ENCODE measurements around the gene IL1B. TPM values are rescaled to one million over a fixed set of nuclear protein-coding genes. Genes with fewer than 3 reads are reported as not detected.

Gene IL1B
- polyA plus RNA-seq, 1 donor: 0.76 TPM

DNA sequence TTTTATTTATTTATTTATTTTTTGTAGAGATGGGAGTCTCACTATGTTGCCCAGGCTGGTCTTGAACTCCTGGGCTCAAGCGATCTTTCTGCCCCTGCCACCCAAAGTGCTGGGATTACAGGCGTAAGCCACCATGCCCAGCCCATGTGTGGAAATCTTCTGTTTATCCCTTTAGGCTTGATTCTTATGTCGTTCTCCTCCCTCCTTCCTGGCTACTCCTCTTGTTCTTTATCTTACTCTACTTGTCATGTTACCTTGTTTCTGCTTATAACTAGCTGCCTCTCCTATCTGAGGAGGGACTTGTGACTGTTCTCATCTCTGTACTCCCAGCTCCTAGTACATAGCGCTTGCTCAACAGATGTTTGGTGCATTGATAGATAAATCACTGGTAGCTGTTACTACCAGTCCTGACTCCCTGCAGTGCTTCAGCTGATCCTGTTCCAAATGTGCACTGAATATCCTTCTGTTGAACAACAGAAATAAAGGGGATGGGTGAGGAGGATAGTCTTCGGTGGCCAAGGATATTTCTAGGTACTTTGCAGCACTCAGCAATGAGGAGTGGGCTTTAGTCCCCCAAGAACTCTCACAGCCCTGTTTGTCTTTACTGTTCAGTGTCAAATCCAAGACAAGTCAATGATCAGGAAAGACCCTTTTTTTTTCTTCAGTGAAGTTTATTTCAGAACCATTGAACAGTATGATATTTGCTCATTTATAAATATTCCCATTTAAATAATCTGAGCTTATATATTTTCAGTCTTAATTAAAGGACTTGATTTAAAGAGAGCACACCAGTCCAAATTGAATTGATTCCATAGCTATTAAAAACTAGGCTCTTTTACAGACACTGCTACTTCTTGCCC, 7.2 kb downstream of the IL1B start:
- no peak for DNase-seq

DNA sequence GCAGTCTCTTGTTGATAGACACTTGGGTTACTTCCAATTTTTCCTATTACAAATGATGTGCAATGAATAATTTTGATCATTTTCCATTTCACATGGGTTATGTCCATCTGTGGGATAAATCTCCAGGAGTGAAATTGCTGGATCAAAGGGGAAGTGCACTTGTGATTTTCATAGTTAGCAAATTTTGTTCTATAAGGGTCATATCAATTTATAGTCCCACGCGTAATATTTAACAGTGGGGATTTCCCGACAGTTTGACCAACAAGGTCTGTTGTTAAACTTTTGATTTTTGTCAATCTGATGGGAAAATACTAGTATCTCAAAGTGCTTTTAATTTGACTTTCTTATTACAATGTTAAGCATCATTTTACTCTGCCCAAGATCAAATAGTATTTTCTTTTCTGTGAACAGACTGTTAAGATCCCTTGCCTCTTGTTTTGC, 8.3 kb downstream of the IL1B start:
- no peak for DNase-seq

DNA sequence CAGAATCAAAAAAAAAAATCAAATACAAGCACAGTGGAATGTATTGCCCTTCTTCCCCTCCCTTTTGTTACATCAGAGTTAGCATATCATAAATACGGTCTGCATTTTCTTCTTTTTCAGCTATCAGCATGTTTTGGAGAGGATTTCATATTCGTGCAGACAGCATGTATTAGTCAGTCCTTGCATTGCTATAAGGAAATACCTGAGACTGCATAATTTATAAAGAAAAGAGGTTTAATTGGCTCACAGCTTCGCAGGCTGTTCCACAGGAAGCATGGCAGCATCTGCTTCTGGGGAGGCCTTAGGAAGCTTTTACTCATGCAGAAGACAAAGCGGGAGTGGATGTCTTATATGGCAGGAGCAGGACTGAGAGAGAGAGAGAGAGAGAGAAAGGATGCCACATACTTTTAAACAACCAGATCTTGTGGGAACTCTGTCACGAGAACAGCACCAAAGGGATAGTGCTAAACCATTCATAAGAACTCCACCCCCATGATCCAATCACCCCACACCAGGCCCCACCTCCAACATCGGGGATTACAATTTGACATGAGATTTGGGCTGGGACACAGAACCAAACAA, 8.9 kb downstream of the IL1B start:
- no peak for DNase-seq

GRCh38 chr2:112827009-112827408, 9.6 kb downstream of the IL1B start:
- DNase-seq: no peak

- no peak for DNase-seq
These were observed 10.9 kb downstream of the IL1B start for GRCh38 chr2:112825706-112826105.

DNA sequence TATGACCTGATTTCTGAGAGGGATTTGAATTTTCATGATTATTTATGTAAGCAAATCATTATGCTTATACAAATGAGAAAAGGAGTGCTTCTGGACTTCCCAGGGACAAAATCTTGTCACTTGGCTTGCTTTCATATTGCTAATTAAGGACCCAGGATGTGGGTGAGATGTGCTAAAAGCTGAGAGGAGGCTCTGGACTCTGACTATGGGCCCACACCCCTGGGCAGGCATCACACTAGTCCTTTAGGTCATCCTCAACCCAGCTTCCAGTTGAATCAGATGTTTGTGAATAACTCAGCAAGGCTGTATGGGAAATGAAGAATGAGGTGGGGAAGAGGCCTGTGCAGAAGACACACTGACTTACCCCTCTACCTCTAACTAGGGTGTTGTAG, 11.9 kb downstream of the IL1B start:
- DNase-seq: no peak

DNA sequence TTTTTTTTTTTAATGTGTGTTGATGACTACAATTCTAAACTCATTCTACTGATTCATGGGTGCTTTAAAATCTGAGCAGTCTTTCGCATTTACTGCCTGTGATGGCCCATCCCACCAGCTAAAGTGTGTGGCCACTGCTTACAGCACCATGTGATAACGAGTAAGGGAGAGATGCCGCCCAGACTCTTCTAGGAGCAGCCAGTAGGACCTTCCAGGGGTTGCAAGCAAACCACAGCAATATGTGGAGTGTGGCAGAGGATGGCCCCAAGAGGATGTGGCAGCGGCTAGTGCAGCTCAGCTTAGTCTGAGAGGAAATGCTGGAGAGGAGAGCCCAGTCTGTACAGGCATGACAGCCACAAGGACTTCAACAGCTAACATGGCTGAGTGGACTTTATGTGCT, 14.9 kb downstream of the IL1B start:
- no peak for DNase-seq

DNA sequence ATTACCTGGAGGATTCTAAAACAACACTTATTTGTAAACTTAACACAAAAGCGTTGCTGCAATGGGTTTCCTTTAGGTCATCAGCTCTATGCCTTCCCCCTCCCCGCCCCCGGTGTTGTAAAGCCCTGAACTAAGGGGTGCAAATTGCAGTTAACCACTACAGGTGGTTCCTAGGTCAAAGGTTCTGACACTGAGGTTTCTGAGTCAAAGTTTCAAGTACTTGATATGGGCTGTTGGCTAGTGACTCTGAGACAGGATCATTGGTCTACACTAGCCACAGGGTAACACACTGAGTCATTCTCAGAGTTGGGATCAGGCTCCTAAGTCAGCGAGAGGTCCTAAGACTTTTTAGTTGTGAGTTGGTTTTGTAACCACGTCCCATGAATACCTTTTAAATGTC, 15.4 kb downstream of the IL1B start:
- DNase-seq: no peak

- no peak for DNase-seq
These were observed 16.2 kb downstream of the IL1B start for GRCh38 chr2:112820343-112820742.

DNA sequence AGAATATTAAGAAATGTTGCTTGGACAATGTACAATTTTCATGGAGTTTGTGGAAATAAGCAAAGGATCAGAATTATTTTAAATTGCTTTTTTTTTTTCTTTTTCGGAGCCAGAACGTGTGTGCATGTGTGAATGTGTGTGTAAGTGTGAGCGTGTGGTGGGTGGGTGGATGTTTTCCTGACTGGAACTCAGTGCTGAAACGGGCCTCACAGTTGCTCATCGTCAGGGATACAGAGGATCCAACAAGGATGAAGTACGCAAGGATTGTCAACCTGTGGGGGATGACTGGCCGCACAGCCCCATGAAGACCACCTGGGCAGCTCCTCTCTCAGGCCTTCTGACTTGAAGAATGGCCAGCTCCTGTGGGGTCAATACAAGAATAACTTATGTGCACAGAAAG, 17.5 kb downstream of the IL1B start:
- DNase-seq: no peak

- no peak for DNase-seq
These were observed 18.3 kb downstream of the IL1B start for GRCh38 chr2:112818094-112818902.

- no peak for DNase-seq
These were observed 19.4 kb downstream of the IL1B start for GRCh38 chr2:112817082-112817689.

GRCh38 chr2:112814278-112814677, 22.3 kb downstream of the IL1B start:
- DNase-seq: no peak

GRCh38 chr2:112813280-112813966, 23.2 kb downstream of the IL1B start:
- no peak for DNase-seq

- DNase-seq: no peak
These were observed 24.0 kb downstream of the IL1B start for GRCh38 chr2:112812318-112813267.

DNA sequence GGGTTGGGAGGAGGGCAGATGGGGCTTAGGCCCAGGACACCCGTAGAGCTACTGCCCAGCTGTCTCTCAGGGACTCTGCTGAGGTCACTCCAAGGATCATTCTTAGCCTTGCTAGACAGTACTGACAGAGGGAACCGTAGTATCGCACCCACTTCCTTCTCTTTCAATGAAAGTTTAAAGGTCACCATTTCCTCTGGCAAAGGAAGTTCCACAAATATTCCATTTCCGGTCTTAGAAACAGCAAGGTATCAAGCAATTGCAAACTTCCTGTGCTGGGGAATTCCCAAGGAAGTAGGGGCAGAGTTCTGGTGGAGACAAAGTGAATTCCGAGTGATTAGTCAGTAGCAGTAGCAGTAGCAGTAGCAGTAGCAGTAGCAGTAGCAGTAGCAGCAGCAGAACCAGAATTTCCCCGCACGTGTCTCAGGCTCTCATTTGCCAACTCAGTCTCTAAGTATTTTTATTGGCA, 24.7 kb downstream of the IL1B start:
- DNase-seq: peak; percentile 15

DNA sequence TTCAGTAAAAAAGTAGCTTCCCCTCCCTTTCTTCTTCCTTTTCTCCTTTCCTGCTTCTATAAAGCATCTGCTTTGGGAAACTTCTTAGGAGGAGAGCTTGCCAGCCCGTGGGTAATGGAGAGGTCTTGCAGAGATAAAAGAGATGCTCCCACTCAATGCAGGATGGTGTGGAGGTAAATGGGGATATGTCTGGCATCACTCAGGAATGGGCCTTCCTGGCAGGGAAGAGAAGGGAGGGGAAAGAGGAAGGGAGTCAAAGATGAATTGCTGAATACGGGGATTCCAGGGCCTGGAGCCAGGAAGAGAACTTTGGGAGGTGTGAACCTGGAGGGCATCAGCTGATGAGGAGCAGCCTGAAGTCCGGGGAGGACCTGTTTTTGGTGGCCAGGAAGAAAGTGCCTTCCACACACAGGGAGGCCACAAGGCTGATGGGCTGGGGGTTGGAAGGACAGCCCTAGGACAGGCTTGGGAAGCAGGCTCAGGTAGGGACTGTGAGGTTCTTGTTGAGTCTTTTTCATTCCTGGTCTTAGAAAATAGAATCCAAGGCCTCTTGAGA, 25.2 kb downstream of the IL1B start:
- no peak for DNase-seq

DNA sequence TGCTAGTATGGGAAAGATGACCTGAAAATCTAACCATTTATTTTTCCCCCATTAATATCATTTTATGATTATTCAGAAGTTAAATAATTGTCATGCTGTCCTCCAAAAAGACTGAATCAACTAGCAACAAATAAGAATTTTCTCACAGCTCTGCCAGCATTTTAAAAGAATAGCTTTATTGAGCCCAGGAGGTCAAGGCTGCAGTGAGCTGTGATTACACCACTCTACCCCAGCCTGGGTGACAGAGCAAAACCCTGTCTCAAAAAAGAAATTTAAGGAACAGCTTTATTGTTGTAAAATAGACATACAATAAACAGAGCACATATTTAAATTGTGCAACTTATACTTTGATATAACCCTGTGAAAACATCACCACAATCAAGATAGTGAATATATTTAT, 27.5 kb downstream of the IL1B start:
- DNase-seq: no peak

DNA sequence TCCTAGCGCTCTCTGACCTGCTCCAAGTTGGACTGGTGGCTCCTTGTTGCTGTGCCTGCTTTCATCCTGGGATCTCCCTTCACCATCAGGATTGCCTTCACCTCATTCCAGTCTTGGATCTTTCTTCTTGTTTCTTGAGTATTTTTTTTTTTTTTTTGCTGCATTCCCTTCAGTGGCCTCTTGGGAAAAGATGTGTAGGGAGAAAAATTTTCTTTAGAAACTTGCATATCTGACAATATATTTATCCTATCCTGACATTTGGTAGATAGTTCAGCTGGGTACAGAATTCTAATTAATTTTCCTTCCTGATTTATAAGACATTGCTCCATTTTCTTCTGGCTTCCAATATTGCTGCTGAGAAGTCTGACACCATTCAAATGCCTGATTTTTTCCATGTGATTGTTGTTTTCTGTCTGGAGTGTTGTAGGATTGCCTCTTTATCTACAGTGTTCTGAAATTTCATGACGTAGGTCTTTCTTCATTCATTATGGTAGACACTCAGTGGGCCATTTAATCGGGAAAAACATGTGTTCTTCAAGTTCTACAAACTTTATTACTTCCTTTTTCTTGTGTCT, 29.3 kb downstream of the IL1B start:
- DNase-seq: no peak

GRCh38 chr2:112805542-112805941, 31.0 kb downstream of the IL1B start:
- no peak for DNase-seq

Measured in hindlimb muscle (tissue), 1 donor.